Measurements from ENCODE around the gene SNRNP27.

Gene SNRNP27

GRCh38 chr2:69917852-69918251 is 24.1 kb downstream of the SNRNP27 start:
- H3K4me3 ChIP-seq (ENCODE audit: control insufficient read depth, low read depth, low read length) = no peak overlapping the region

GRCh38 chr2:69918401-69918800 is 24.6 kb downstream of the SNRNP27 start:
- DNase-seq (ENCODE audit: low read depth) = no peak
- TF ChIP-seq, protein P1, sequence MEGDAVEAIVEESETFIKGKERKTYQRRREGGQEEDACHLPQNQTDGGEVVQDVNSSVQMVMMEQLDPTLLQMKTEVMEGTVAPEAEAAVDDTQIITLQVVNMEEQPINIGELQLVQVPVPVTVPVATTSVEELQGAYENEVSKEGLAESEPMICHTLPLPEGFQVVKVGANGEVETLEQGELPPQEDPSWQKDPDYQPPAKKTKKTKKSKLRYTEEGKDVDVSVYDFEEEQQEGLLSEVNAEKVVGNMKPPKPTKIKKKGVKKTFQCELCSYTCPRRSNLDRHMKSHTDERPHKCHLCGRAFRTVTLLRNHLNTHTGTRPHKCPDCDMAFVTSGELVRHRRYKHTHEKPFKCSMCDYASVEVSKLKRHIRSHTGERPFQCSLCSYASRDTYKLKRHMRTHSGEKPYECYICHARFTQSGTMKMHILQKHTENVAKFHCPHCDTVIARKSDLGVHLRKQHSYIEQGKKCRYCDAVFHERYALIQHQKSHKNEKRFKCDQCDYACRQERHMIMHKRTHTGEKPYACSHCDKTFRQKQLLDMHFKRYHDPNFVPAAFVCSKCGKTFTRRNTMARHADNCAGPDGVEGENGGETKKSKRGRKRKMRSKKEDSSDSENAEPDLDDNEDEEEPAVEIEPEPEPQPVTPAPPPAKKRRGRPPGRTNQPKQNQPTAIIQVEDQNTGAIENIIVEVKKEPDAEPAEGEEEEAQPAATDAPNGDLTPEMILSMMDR (conservative IDR thresholded peaks at IDR 0.05; ENCODE audit: control insufficient read depth, insufficient read depth, low read depth, low read length) = no peak
- no peak overlapping the region for H3K4me3 ChIP-seq (ENCODE audit: control insufficient read depth, low read depth, low read length)

More at GRCh38 chr2:69917852-69918251, 24.1 kb downstream of the SNRNP27 start:
- TF ChIP-seq, protein P1 (conservative IDR thresholded peaks at IDR 0.05; ENCODE audit: control insufficient read depth, insufficient read depth, low read depth, low read length) = no peak
- DNase-seq (ENCODE audit: low read depth) = peak; percentile 88

GRCh38 chr2:69923116-69923515 is 29.4 kb downstream of the SNRNP27 start:
- no peak overlapping the region for H3K4me3 ChIP-seq (ENCODE audit: control insufficient read depth, low read depth, low read length)
- TF ChIP-seq, protein P1 (conservative IDR thresholded peaks at IDR 0.05; ENCODE audit: control insufficient read depth, insufficient read depth, low read depth, low read length) = no peak
- DNase-seq (ENCODE audit: low read depth) = no peak

DNA sequence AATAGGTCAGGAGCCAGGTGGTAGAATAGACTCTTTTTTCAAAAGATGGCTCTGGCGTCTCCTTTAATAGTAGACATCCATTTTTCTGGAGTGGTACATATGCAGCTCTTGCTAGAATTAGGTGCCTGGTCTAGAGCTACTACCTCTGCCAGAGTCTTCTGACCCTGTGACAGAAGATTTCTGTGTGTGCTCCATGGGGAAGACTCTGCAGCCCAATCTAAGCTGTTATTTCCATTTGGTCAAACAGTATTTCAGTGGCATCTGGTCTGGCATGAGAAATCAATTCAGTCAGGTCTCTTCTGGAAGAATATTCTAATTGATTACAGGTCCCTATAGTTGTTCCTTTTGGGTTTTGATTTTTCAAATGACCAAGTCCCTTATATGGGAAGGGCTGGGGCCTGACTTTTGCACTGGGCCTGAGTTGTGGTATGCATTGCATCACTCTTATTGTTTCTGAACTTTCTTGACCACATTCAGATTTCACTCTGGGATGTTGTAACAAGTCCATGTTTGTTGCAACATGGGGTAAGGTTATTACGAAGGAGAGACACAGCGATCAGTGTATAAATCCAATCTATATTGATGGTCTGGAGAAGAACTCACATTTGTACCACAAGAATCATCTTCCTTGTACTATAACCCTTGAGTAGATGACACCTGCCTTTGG is 33.2 kb downstream of the SNRNP27 start:
- DNase-seq (ENCODE audit: low read depth) = peak; percentile 59
- no peak overlapping the region for H3K4me3 ChIP-seq (ENCODE audit: control insufficient read depth, low read depth, low read length)
- TF ChIP-seq, protein P1 (conservative IDR thresholded peaks at IDR 0.05; ENCODE audit: control insufficient read depth, insufficient read depth, low read depth, low read length) = no peak

GRCh38 chr2:69931832-69932595 is 38.3 kb downstream of the SNRNP27 start:
- DNase-seq (ENCODE audit: low read depth) = no peak
- no peak overlapping the region for H3K4me3 ChIP-seq (ENCODE audit: control insufficient read depth, low read depth, low read length)
- TF ChIP-seq, protein P1 (conservative IDR thresholded peaks at IDR 0.05; ENCODE audit: control insufficient read depth, insufficient read depth, low read depth, low read length) = no peak

- TF ChIP-seq, protein P1 (conservative IDR thresholded peaks at IDR 0.05; ENCODE audit: control insufficient read depth, insufficient read depth, low read depth, low read length) = no peak
- H3K4me3 ChIP-seq (ENCODE audit: control insufficient read depth, low read depth, low read length) = no peak overlapping the region
- DNase-seq (ENCODE audit: low read depth) = no peak
Measured at GRCh38 chr2:69932596-69932922, 38.8 kb downstream of the SNRNP27 start.

Data from fibroblast of mammary gland (primary cell).